HepG2 (cell line): ENCODE data around the gene NFATC3. TPM values are rescaled to one million over a fixed set of nuclear protein-coding genes. Genes with fewer than 3 reads are reported as not detected.
A peak's percentile ranks its signal among the peaks of the same experiment; 100 is the strongest.

Experiments used
- AHR ChIP-seq: IDR thresholded peaks from 2 replicates; pipeline ENCODE4 v1.6.1; 2018; ENCODE audit warnings: missing genetic modification reagents, missing compliant biosample characterization
- GATAD2A ChIP-seq: IDR thresholded peaks from 2 replicates; pipeline ENCODE4 v1.6.1; 2016
- HCFC1 ChIP-seq: fragments of 150-350 bp; IDR thresholded peaks from 2 replicates; pipeline ENCODE4 v1.6.1; 2014; ENCODE audit warnings: low read depth, low read length
- HOXA9 ChIP-seq: sonication (generic); formaldehyde crosslinking; IDR thresholded peaks from 2 replicates; pipeline ENCODE4 v1.8.1; 2022; ENCODE audit warnings: missing genetic modification reagents, mild to moderate bottlenecking, moderate library complexity, borderline replicate concordance
- NFYC ChIP-seq: IDR thresholded peaks from 2 replicates; pipeline ENCODE4 v1.6.1; 2016; ENCODE audit warnings: missing genetic modification reagents, missing compliant biosample characterization
- NR2C2 ChIP-seq: sonication (generic); formaldehyde crosslinking; IDR thresholded peaks from 2 replicates; pipeline ENCODE4 v1.4.0; 2020; ENCODE audit warnings: missing genetic modification reagents, mild to moderate bottlenecking, moderate library complexity, borderline replicate concordance
- PAXIP1 ChIP-seq: sonication (generic); formaldehyde crosslinking; conservative IDR thresholded peaks from 2 replicates; pipeline ENCODE4 v1.4.0; 2020; ENCODE audit warnings: mild to moderate bottlenecking, missing genetic modification reagents, moderate library complexity
- RARA ChIP-seq: IDR thresholded peaks from 2 replicates; pipeline ENCODE4 v1.6.1; 2016; ENCODE audit warnings: missing genetic modification reagents, missing compliant biosample characterization
- SETDB1 ChIP-seq: sonication (generic); formaldehyde crosslinking; IDR thresholded peaks from 2 replicates; pipeline ENCODE4 v1.5.1; 2020; ENCODE audit warnings: missing genetic modification reagents, mild to moderate bottlenecking, borderline replicate concordance
- SIN3B ChIP-seq: fragments of 150-350 bp; IDR thresholded peaks from 2 replicates; pipeline ENCODE4 v1.6.1; 2014; ENCODE audit warnings: low read length
- ZFP37 ChIP-seq: sonication (generic); formaldehyde crosslinking; IDR thresholded peaks from 2 replicates; pipeline ENCODE4 v1.4.0; 2020; ENCODE audit warnings: missing genetic modification reagents, borderline replicate concordance
- ZMAT5 ChIP-seq: sonication (generic); formaldehyde crosslinking; IDR thresholded peaks from 2 replicates; pipeline ENCODE4 v1.5.0; 2020; ENCODE audit warnings: mild to moderate bottlenecking, low read depth, missing genetic modification reagents, borderline replicate concordance
- ZSCAN25 ChIP-seq: sonication (generic); formaldehyde crosslinking; IDR thresholded peaks from 2 replicates; pipeline ENCODE4 v1.8.0; 2022; ENCODE audit warnings: mild to moderate bottlenecking, missing genetic modification reagents
- polyA plus RNA-seq, 8 experiments: library from polyadenylated mRNA; depleted of rRNA in 3 of 8; stranded (reverse) in 7 of 8; unstranded in 1 of 8; fragments of >200 nt; fragmentation: Illumina TruSeq in 4 of 8; extraction: Trizol in 4 of 8; gene quantifications; 2 replicates each; pipeline versions ENCODE4 v1.2.1 to v1.2.3, GENCODE V29; 2011 to 2016; ENCODE audit warnings: low read depth in 4 of 8, missing spikeins in 1 of 8, mixed read lengths in 1 of 8; ENCODE audit not compliant: insufficient read depth in 1 of 8
- total RNA-seq, 5 experiments: library from RNA; depleted of rRNA; stranded (reverse); fragments of >200 nt; fragmentation: Illumina TruSeq; extraction: Trizol; gene quantifications; 2 replicates each; pipeline ENCODE4 v1.2.3, GENCODE V29; 2016; ENCODE audit warnings: low read depth in 1 of 5
- TF ChIP-seq, protein P1 (sequence below): sonication (generic); formaldehyde crosslinking; IDR thresholded peaks from 2 replicates; pipeline ENCODE4 v1.8.0; 2022; ENCODE audit warnings: missing genetic modification reagents, mild to moderate bottlenecking, moderate library complexity, borderline replicate concordance
- TF ChIP-seq, protein P2 (sequence below): sonication (generic); formaldehyde crosslinking; IDR thresholded peaks from 2 replicates; pipeline ENCODE4 v1.4.0; 2020; ENCODE audit warnings: missing genetic modification reagents, borderline replicate concordance
- TF ChIP-seq, protein P3 (sequence below): sonication (generic); formaldehyde crosslinking; IDR thresholded peaks from 2 replicates; pipeline ENCODE4 v1.5.0; 2020; ENCODE audit warnings: mild to moderate bottlenecking, missing genetic modification reagents

NFATC3 gene
- total and polyA plus RNA-seq, 2 of the 13 experiments (the other 11 are each of a cell fraction or from before 2014, with no cell fraction given), result 52.6 to 62.7 TPM

GRCh38 chr16:68265078-68265920 is 180.1 kb downstream of the NFATC3 start (continued):
- TF ChIP-seq, protein P1, sequence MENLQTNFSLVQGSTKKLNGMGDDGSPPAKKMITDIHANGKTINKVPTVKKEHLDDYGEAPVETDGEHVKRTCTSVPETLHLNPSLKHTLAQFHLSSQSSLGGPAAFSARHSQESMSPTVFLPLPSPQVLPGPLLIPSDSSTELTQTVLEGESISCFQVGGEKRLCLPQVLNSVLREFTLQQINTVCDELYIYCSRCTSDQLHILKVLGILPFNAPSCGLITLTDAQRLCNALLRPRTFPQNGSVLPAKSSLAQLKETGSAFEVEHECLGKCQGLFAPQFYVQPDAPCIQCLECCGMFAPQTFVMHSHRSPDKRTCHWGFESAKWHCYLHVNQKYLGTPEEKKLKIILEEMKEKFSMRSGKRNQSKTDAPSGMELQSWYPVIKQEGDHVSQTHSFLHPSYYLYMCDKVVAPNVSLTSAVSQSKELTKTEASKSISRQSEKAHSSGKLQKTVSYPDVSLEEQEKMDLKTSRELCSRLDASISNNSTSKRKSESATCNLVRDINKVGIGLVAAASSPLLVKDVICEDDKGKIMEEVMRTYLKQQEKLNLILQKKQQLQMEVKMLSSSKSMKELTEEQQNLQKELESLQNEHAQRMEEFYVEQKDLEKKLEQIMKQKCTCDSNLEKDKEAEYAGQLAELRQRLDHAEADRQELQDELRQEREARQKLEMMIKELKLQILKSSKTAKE (CRISPR knock-in tag), result peak; percentile 86; the same call in 1 of the 2 replicates
- TF ChIP-seq ZFP37 (CRISPR knock-in tag) (no peak), SETDB1 (CRISPR knock-in tag) (no peak), HCFC1 (no peak), RARA (CRISPR knock-in tag) (peak; percentile 90), HOXA9 (no peak), GATAD2A (CRISPR knock-in tag) (peak; percentile 98), SIN3B (no peak), NFYC (no peak), PAXIP1 (peak; percentile 89), ZMAT5 (CRISPR knock-in tag) (0 out of 2 replicates have a peak, but pooled peaks have one; percentile 31), NR2C2 (CRISPR knock-in tag) (0 out of 2 replicates have a peak, but pooled peaks have one; percentile 13), ZSCAN25 (0 out of 2 replicates have a peak, but pooled peaks have one; percentile 11), AHR (CRISPR knock-in tag) (no peak)
- TF ChIP-seq, protein P2, sequence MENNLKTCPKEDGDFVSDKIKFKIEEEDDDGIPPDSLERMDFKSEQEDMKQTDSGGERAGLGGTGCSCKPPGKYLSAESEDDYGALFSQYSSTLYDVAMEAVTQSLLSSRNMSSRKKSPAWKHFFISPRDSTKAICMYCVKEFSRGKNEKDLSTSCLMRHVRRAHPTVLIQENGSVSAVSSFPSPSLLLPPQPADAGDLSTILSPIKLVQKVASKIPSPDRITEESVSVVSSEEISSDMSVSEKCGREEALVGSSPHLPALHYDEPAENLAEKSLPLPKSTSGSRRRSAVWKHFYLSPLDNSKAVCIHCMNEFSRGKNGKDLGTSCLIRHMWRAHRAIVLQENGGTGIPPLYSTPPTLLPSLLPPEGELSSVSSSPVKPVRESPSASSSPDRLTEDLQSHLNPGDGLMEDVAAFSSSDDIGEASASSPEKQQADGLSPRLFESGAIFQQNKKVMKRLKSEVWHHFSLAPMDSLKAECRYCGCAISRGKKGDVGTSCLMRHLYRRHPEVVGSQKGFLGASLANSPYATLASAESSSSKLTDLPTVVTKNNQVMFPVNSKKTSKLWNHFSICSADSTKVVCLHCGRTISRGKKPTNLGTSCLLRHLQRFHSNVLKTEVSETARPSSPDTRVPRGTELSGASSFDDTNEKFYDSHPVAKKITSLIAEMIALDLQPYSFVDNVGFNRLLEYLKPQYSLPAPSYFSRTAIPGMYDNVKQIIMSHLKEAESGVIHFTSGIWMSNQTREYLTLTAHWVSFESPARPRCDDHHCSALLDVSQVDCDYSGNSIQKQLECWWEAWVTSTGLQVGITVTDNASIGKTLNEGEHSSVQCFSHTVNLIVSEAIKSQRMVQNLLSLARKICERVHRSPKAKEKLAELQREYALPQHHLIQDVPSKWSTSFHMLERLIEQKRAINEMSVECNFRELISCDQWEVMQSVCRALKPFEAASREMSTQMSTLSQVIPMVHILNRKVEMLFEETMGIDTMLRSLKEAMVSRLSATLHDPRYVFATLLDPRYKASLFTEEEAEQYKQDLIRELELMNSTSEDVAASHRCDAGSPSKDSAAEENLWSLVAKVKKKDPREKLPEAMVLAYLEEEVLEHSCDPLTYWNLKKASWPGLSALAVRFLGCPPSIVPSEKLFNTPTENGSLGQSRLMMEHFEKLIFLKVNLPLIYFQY (CRISPR knock-in tag), result peak; percentile 77
- TF ChIP-seq, protein P3, sequence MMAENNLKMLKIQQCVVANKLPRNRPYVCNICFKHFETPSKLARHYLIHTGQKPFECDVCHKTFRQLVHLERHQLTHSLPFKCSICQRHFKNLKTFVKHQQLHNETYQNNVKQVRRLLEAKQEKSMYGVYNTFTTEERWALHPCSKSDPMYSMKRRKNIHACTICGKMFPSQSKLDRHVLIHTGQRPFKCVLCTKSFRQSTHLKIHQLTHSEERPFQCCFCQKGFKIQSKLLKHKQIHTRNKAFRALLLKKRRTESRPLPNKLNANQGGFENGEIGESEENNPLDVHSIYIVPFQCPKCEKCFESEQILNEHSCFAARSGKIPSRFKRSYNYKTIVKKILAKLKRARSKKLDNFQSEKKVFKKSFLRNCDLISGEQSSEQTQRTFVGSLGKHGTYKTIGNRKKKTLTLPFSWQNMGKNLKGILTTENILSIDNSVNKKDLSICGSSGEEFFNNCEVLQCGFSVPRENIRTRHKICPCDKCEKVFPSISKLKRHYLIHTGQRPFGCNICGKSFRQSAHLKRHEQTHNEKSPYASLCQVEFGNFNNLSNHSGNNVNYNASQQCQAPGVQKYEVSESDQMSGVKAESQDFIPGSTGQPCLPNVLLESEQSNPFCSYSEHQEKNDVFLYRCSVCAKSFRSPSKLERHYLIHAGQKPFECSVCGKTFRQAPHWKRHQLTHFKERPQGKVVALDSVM, result no peak
